HCT116 (cell line): ENCODE data around the gene OR6S1. TPM values are rescaled to one million over a fixed set of nuclear protein-coding genes. Genes with fewer than 3 reads are reported as not detected.
A peak's percentile ranks its signal among the peaks of the same experiment; 100 is the strongest.

Source experiments
- ATAC-seq: fragments of 200-7000 bp; cut with Tn5 transposase; 2 replicates; pipeline ENCODE4 v1.9.1; 2020; ENCODE audit warnings: mild to moderate bottlenecking, moderate library complexity
- BruUV-seq: library from RNA; stranded (reverse); fragments of 400-500 nt; replicated peaks from 2 replicates; lab custom pipeline; 2021; lab: Mats Ljungman, UMichigan
- CTCF ChIA-PET: fragments of 300-600 bp; sonication (Branson Sonifier 250); formaldehyde crosslinking; loops from one replicate; lab custom pipeline; 2021; ENCODE audit warnings: antibody characterized with exemption; lab: Charles Lee
- POLR2A ChIA-PET: fragments of 300-600, 350-600 bp; sonication (Branson Sonifier 250); formaldehyde crosslinking; loops from one replicate; lab custom pipeline; 2021; ENCODE audit warnings: antibody characterized with exemption; lab: Charles Lee
- RAD21 ChIA-PET, 2 experiments: fragments of 300-600 bp; sonication (Branson Sonifier 250); formaldehyde crosslinking; loops; one replicate each; lab custom pipeline; 2023; ENCODE audit warnings: low total read pairs in 2 of 2; ENCODE audit not compliant: uncharacterized antibody in 2 of 2, unreplicated experiment in 2 of 2, low non-redundant PET in 1 of 2; lab: Charles Lee
- DNase-seq: peaks from one replicate; pipeline ENCODE4 v3.0.0-alpha.2; 2010; ENCODE audit warnings: low read depth, low spot score
- H2AFZ ChIP-seq: fragments of 200-600 bp; shearing (Covaris generic), sonication (generic); 2 replicates; pipeline ENCODE4 v1.6.1; 2017; ENCODE audit warnings: low read depth, mixed run types, mixed read lengths, antibody characterized with exemption, low read length; ENCODE audit not compliant: poor library complexity, severe bottlenecking
- H3K27ac ChIP-seq: 2 replicates; pipeline ENCODE4 v1.5.1; 2012; ENCODE audit warnings: low read depth, low read length
- H3K27me3 ChIP-seq: fragments of 200-600 bp; sonication (generic); 2 replicates; pipeline ENCODE4 v1.6.1; 2016; ENCODE audit warnings: mixed run types, low read length, mixed read lengths; ENCODE audit not compliant: insufficient read depth
- H3K36me3 ChIP-seq, 2 experiments: fragments of 200-500 bp in 1 of 2; fragments of 200-600 bp in 1 of 2; sonication (Bioruptor generic) in 1 of 2; sonication (generic) in 1 of 2; 2 replicates each; pipeline versions ENCODE4 v1.5.1 to v1.6.1; 2014 to 2016; ENCODE audit warnings: low read length in 2 of 2, inconsistent platforms in 1 of 2, mixed read lengths in 1 of 2, mixed run types in 1 of 2; ENCODE audit not compliant: insufficient read depth in 2 of 2, control insufficient read depth in 1 of 2
- H3K4me1 ChIP-seq, 2 experiments: fragments of 200-600 bp in 1 of 2; sonication (generic) in 1 of 2; 2 replicates each; pipeline versions ENCODE4 v1.5.1 to v1.6.1; 2012 to 2017; ENCODE audit warnings: low read length in 2 of 2, inconsistent platforms in 1 of 2, mild to moderate bottlenecking in 1 of 2, mixed read lengths in 1 of 2, mixed run types in 1 of 2, moderate library complexity in 1 of 2; ENCODE audit not compliant: insufficient read depth in 2 of 2, control insufficient read depth in 1 of 2
- H3K4me2 ChIP-seq: fragments of 200-600 bp; sonication (generic); 2 replicates; pipeline ENCODE4 v1.6.1; 2017; ENCODE audit warnings: mixed run types, low read length, mixed read lengths
- H3K4me3 ChIP-seq, 2 experiments: fragments of 200-600 bp in 1 of 2; sonication (generic) in 1 of 2; replicated peaks in 1 of 2; 2 replicates each; pipeline ENCODE4 v1.5.1; 2011 to 2016; ENCODE audit warnings: low read length in 2 of 2, control low read depth in 1 of 2, low read depth in 1 of 2, mild to moderate bottlenecking in 1 of 2, mixed read lengths in 1 of 2, mixed run types in 1 of 2
- H3K79me2 ChIP-seq: fragments of 200-600 bp; sonication (generic); 2 replicates; pipeline ENCODE4 v1.6.1; 2017; ENCODE audit warnings: mild to moderate bottlenecking, mixed run types, low read length, moderate library complexity, mixed read lengths; ENCODE audit not compliant: insufficient read depth
- H3K9ac ChIP-seq: fragments of 200-600 bp; sonication (generic); 2 replicates; pipeline ENCODE4 v1.6.1; 2016; ENCODE audit warnings: low read length, mixed read lengths
- H3K9me2 ChIP-seq: fragments of 200-600 bp; sonication (generic), shearing (Covaris generic); 2 replicates; pipeline ENCODE4 v1.6.1; 2017; ENCODE audit warnings: mixed run types, mild to moderate bottlenecking, moderate library complexity; ENCODE audit not compliant: insufficient read depth
- H3K9me3 ChIP-seq, 2 experiments: fragments of 200-500 bp in 1 of 2; fragments of 200-600 bp in 1 of 2; sonication (Bioruptor generic) in 1 of 2; sonication (generic) in 1 of 2; 2 replicates each; pipeline ENCODE4 v1.6.1; 2014 to 2017; ENCODE audit warnings: low read length in 2 of 2, mixed read lengths in 2 of 2, inconsistent platforms in 1 of 2, low read depth in 1 of 2, mild to moderate bottlenecking in 1 of 2, mixed run types in 1 of 2, moderate library complexity in 1 of 2; ENCODE audit not compliant: control insufficient read depth in 1 of 2, insufficient read depth in 1 of 2
- H4K20me1 ChIP-seq: fragments of 200-600 bp; sonication (generic), shearing (Covaris generic); 2 replicates; pipeline ENCODE4 v1.6.1; 2017; ENCODE audit warnings: mixed run types, mild to moderate bottlenecking, moderate library complexity; ENCODE audit not compliant: insufficient read depth
- CBX3 ChIP-seq: IDR thresholded peaks from 2 replicates; pipeline ENCODE4 v1.6.1; 2012; ENCODE audit warnings: low read depth
- EZH2 ChIP-seq: fragments of 200-600 bp; sonication (generic); IDR thresholded peaks from 2 replicates; pipeline ENCODE4 v1.6.1; 2017; ENCODE audit warnings: antibody characterized with exemption, mixed run types
- JUND ChIP-seq: IDR thresholded peaks from 2 replicates; pipeline ENCODE4 v1.6.1; 2012
- MAX ChIP-seq: IDR thresholded peaks from 2 replicates; pipeline ENCODE4 v1.6.1; 2012
- POLR2A ChIP-seq: IDR thresholded peaks from 2 replicates; pipeline ENCODE4 v1.7.0; 2011; ENCODE audit warnings: borderline replicate concordance; ENCODE audit not compliant: insufficient read depth, insufficient read length; ENCODE audit errors: extremely low read depth
- POLR2AphosphoS5 ChIP-seq: IDR thresholded peaks from 2 replicates; pipeline ENCODE4 v1.6.1; 2011; ENCODE audit warnings: mild to moderate bottlenecking, low read depth, low read length, moderate library complexity
- RAD21 ChIP-seq: IDR thresholded peaks from 2 replicates; pipeline ENCODE4 v1.6.1; 2012; ENCODE audit warnings: low read depth, mild to moderate bottlenecking
- REST ChIP-seq: IDR thresholded peaks from 2 replicates; pipeline ENCODE4 v1.6.1; 2012; ENCODE audit warnings: low read depth
- SIN3A ChIP-seq: IDR thresholded peaks from 2 replicates; pipeline ENCODE4 v1.6.1; 2012; ENCODE audit warnings: low read depth
- SP1 ChIP-seq: IDR thresholded peaks from 2 replicates; pipeline ENCODE4 v1.6.1; 2012; ENCODE audit warnings: low read depth
- SRF ChIP-seq: IDR thresholded peaks from 2 replicates; pipeline ENCODE4 v1.6.1; 2012; ENCODE audit warnings: low read depth
- intact Hi-C: fragments of 100-400 bp; cut with micrococcal nuclease; formaldehyde crosslinking; loops from 2 replicates; pipeline ENCODE4 v1.10.0; 2022
- total RNA-seq: library from RNA; stranded (reverse); gene quantifications from one replicate; pipeline ENCODE4 v1.2.1, GENCODE V29; 2021; ENCODE audit not compliant: unreplicated experiment
- TF ChIP-seq, protein P1 (sequence below): IDR thresholded peaks from 2 replicates; pipeline ENCODE4 v1.6.1; 2012

OR6S1 gene
- total RNA-seq, 1 experiment from 2014 or later, result not detected

- POLR2A ChIA-PET, result interaction anchor here (1.2 to 1.7 kb wide), 3 partner anchors 18 to 170 kb away, joined by 3 to 4 read pairs (median 3); partner anchors contain the start of genes PIP4P1 and RNASE4
- peak overlapping the region; percentile 70 for H2AFZ ChIP-seq
- H3K27ac ChIP-seq, result no peak overlapping the region; the same call in 1 of the 2 replicates
- peak overlapping the region; percentile 42 to 53 for H3K4me3 ChIP-seq
- H3K4me1 ChIP-seq, result peaks cover 0 to 28% of the 10 kb centered on the region in 2 experiments; a peak in 3 of 4 replicates
- no peaks in the 10 kb centered on the region for H3K9me2 ChIP-seq
- peak overlapping the region; percentile 75 for H3K4me2 ChIP-seq
- RAD21 ChIA-PET, result no interaction called here
- CTCF ChIA-PET, result interaction anchor here (1.0 to 1.8 kb wide), 5 partner anchors 18 to 60 kb away, joined by 4 to 11 read pairs (median 4); no protein-coding TSS in a partner anchor
- no peak for TF ChIP-seq SP1
- no peak for TF ChIP-seq POLR2AphosphoS5
- TF ChIP-seq POLR2A, result no peak
- TF ChIP-seq, protein P1, sequence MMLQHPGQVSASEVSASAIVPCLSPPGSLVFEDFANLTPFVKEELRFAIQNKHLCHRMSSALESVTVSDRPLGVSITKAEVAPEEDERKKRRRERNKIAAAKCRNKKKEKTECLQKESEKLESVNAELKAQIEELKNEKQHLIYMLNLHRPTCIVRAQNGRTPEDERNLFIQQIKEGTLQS, result peak; percentile 90
- no peak for TF ChIP-seq REST
- no peak for TF ChIP-seq CBX3
- no peak for TF ChIP-seq SRF
- TF ChIP-seq MAX, result peak; percentile 17; the same call in 1 of the 2 replicates
- no peak for TF ChIP-seq EZH2
- TF ChIP-seq SIN3A, result 0 out of 2 replicates have a peak, but pooled peaks have one; percentile 6
- TF ChIP-seq RAD21, result no peak
- no peak for TF ChIP-seq JUND
- no peaks in the 10 kb centered on the region; the same call in 1 of the 2 replicates for H3K27me3 ChIP-seq
- no peaks in the 10 kb centered on the region for H3K36me3 ChIP-seq
- DNase-seq (no peak), ATAC-seq (peak; percentile 63)
- intact Hi-C loops, result loop anchor here (1.0 kb wide), 1 partner anchor 51 kb away; no protein-coding TSS in a partner anchor
- BruUV-seq, result no TSS peak
- no peaks in the 10 kb centered on the region for H4K20me1 ChIP-seq
- no peaks in the 10 kb centered on the region for H3K79me2 ChIP-seq
- H3K9me3 ChIP-seq, result no peaks in the 10 kb centered on the region
- H3K9ac ChIP-seq, result peak overlapping the region; percentile 42; the same call in 1 of the 2 replicates
Observed at GRCh38 chr14:20631023-20631879, 10.2 kb downstream of the OR6S1 start.
